ENCODE measurements around the gene SLC26A6.

- TF ChIP-seq POLR2A (IDR thresholded peaks at IDR 0.05) (no peak), POLR2AphosphoS5 (IDR thresholded peaks at IDR 0.05) (no peak), CTCF (IDR thresholded peaks at IDR 0.05) (no peak), EP300 (IDR thresholded peaks at IDR 0.05) (no peak)
Measured at GRCh38 chr3:48634661-48635221, 520 bp downstream of the SLC26A6 start.

All from upper lobe of left lung (tissue), 4 donors.